A549 (cell line): ENCODE results near the gene ITM2C.

Source experiments
- CBX2 ChIP-seq: fragments of 200-600 bp; sonication (generic); IDR thresholded peaks from 2 replicates; pipeline ENCODE4 v1.6.1; 2016; ENCODE audit warnings: low read depth, mild to moderate bottlenecking, borderline replicate concordance
- KDM5A ChIP-seq: fragments of 200-600 bp; sonication (generic); IDR thresholded peaks from 2 replicates; pipeline ENCODE4 v1.6.1; 2016; ENCODE audit warnings: antibody characterized with exemption, mild to moderate bottlenecking
- NFE2L2 ChIP-seq: fragments of 150-350 bp; conservative IDR thresholded peaks from 2 replicates; pipeline ENCODE4 v1.6.1; 2014; ENCODE audit warnings: low read length
- REST ChIP-seq: fragments of 200-600 bp; sonication (generic); IDR thresholded peaks from 2 replicates; pipeline ENCODE4 v1.6.1; 2016; ENCODE audit warnings: antibody characterized with exemption, mild to moderate bottlenecking, moderate library complexity
- TP53 ChIP-seq: fragments of 250-450 bp; sonication (Bioruptor Pico); IDR thresholded peaks from 2 replicates; pipeline ENCODE4 v1.5.0; 2021; ENCODE audit warnings: mild to moderate bottlenecking, moderate library complexity

GRCh38 chr2:230815088-230815487 is 49.7 kb upstream of the ITM2C start:
- TF ChIP-seq CBX2 (no peak), TP53 (CRISPR knock-in tag) (no peak), REST (no peak), NFE2L2 (no peak), KDM5A (no peak)
